ENCODE data around the gene GPSM1. TPM values are rescaled to one million over a fixed set of nuclear protein-coding genes. Genes with fewer than 3 reads are reported as not detected.

Gene GPSM1
- total and polyA plus RNA-seq, 4 donors = 12.6 to 41.6 (median 22.7) TPM

- Histone ChIP-seq H3K9me3 (ENCODE audit: control insufficient read depth in 4 of 4, insufficient read depth in 3 of 4, low read length in 3 of 4) (no peaks in the 10 kb centered on the region), H3K27ac (ENCODE audit: low read depth in 1 of 2, low read length in 1 of 2) (no peak overlapping the region), H3K4me1 (ENCODE audit: control insufficient read depth in 5 of 5, insufficient read depth in 5 of 5, low read length in 5 of 5) (peaks cover 0 to 3% (median 0%) of the 10 kb centered on the region in 5 donors), H3K36me3 (ENCODE audit: control insufficient read depth in 4 of 4, insufficient read depth in 4 of 4, low read length in 4 of 4) (peaks cover 0 to 58% (median 7%) of the 10 kb centered on the region in 4 donors), H3K27me3 (ENCODE audit: control insufficient read depth in 3 of 3, insufficient read depth in 3 of 3, low read length in 2 of 3) (no peaks in the 10 kb centered on the region), H3K4me3 (no peak overlapping the region), H3K9ac (ENCODE audit: insufficient read depth in 1 of 2, low read length in 2 of 2) (no peak overlapping the region)
- ATAC-seq (ENCODE audit: insufficient read depth, low FRiP score) = no peak
- no peak for DNase-seq
- no peak for TF ChIP-seq CTCF (IDR thresholded peaks at IDR 0.05; ENCODE audit: control extremely low read depth, extremely low read depth)
- WGBS, 2 donors = 91 to 94% methylated on average over 12 to 18 of the region's 18 CpGs
Observed at GRCh38 chr9:136379003-136379287, 51.6 kb downstream of the GPSM1 start.

DNA sequence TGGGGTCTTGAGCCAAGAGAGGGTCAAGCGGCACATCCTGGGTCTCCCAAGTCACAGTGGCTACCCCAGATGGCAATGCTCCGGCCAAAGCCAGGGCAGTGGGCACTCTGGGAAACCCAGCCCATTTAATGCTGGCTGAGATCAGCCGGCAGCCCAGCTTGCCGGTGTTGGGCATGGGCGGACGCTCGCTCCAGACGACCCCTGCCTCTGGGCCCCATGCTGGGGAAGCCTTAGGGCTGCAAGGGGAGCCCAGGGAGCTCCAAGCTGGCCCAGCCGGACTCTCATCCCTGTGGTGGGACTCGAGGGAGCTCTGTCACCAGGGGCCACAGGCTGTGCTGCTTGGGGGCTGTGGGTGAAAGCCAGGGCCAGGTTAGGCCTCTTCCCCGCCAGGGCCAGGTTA is 52.1 kb downstream of the GPSM1 start:
- 95 to 98% methylated on average over 10 to 11 of the region's 11 CpGs for WGBS, 2 donors
- no peaks in the 10 kb centered on the region for H3K27me3 ChIP-seq (ENCODE audit: control insufficient read depth in 3 of 3, insufficient read depth in 3 of 3, low read length in 2 of 3)
- DNase-seq (no peak), ATAC-seq (ENCODE audit: insufficient read depth, low FRiP score) (no peak)
- no peak for TF ChIP-seq CTCF (IDR thresholded peaks at IDR 0.05; ENCODE audit: control extremely low read depth, extremely low read depth)
- no peak overlapping the region for H3K4me3 ChIP-seq
- no peak overlapping the region for H3K27ac ChIP-seq (ENCODE audit: low read depth in 1 of 2, low read length in 1 of 2)
- no peak overlapping the region for H3K9ac ChIP-seq (ENCODE audit: insufficient read depth in 1 of 2, low read length in 2 of 2)
- no peaks in the 10 kb centered on the region for H3K9me3 ChIP-seq (ENCODE audit: control insufficient read depth in 4 of 4, insufficient read depth in 3 of 4, low read length in 3 of 4)
- peaks cover 0 to 3% (median 0%) of the 10 kb centered on the region in 5 donors for H3K4me1 ChIP-seq (ENCODE audit: control insufficient read depth in 5 of 5, insufficient read depth in 5 of 5, low read length in 5 of 5)
- H3K36me3 ChIP-seq (ENCODE audit: control insufficient read depth in 4 of 4, insufficient read depth in 4 of 4, low read length in 4 of 4) = peaks cover 3 to 62% (median 9%) of the 10 kb centered on the region in 4 donors

DNA sequence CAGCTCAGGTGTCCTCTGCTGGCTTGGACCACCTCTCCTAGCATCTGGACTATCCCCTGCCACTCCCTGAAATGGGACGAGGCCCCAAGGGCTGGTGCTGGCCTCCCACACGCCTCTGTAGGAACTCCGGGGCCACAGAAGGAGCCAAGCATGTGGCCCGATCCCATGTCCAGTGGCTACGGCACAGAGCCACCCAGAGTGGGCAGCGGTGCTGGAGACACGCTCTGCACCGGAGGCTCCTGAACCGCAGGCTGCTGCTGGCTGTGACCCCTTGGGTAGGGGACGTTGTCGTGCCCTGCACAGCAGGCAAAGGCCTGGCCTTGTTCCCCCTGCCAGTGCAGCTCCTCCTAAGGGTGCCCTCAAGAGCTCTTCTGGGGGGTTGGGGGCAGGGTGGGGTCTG is 52.6 kb downstream of the GPSM1 start:
- WGBS, 2 donors = 91 to 94% methylated on average over 9 to 11 of the region's 11 CpGs
- peaks cover 0 to 3% (median 0%) of the 10 kb centered on the region in 5 donors for H3K4me1 ChIP-seq (ENCODE audit: control insufficient read depth in 5 of 5, insufficient read depth in 5 of 5, low read length in 5 of 5)

More for the DNA sequence above, 52.6 kb downstream of the GPSM1 start:
- no peaks in the 10 kb centered on the region for H3K27me3 ChIP-seq (ENCODE audit: control insufficient read depth in 3 of 3, insufficient read depth in 3 of 3, low read length in 2 of 3)
- ATAC-seq (ENCODE audit: insufficient read depth, low FRiP score) (no peak), DNase-seq (no peak)
- no peak overlapping the region for H3K27ac ChIP-seq (ENCODE audit: low read depth in 1 of 2, low read length in 1 of 2)
- H3K4me3 ChIP-seq = no peak overlapping the region
- H3K36me3 ChIP-seq (ENCODE audit: control insufficient read depth in 4 of 4, insufficient read depth in 4 of 4, low read length in 4 of 4) = peaks cover 3 to 63% (median 12%) of the 10 kb centered on the region in 4 donors
- TF ChIP-seq CTCF (IDR thresholded peaks at IDR 0.05; ENCODE audit: control extremely low read depth, extremely low read depth) = no peak
- no peak overlapping the region for H3K9ac ChIP-seq (ENCODE audit: insufficient read depth in 1 of 2, low read length in 2 of 2)
- H3K9me3 ChIP-seq (ENCODE audit: control insufficient read depth in 4 of 4, insufficient read depth in 3 of 4, low read length in 3 of 4) = no peaks in the 10 kb centered on the region
